Mesendoderm (in vitro differentiated cells): ENCODE results near the gene GFM2.

Experiments used
- DNase-seq: peaks from one replicate; pipeline ENCODE4 v3.0.0; 2013
- H2AK5ac ChIP-seq: 2 replicates; pipeline ENCODE4 v1.6.1; 2013; ENCODE audit warnings: low read length, inconsistent platforms
- H2BK120ac ChIP-seq: 2 replicates; pipeline ENCODE4 v1.6.1; 2013; ENCODE audit warnings: low read depth, mild to moderate bottlenecking, low read length, moderate library complexity, mixed read lengths
- H2BK15ac ChIP-seq: replicated peaks from 2 replicates; pipeline ENCODE4 v1.6.1; 2013; ENCODE audit warnings: low read depth, mild to moderate bottlenecking, moderate library complexity
- H2BK5ac ChIP-seq: 2 replicates; pipeline ENCODE4 v1.6.1; 2013; ENCODE audit warnings: low read length, inconsistent platforms
- H3K18ac ChIP-seq: 2 replicates; pipeline ENCODE4 v1.6.1; 2013; ENCODE audit warnings: mild to moderate bottlenecking, low read length, mixed read lengths
- H3K23ac ChIP-seq: one replicate; pipeline ENCODE4 v1.6.1; 2013; ENCODE audit warnings: low read length
- H3K27ac ChIP-seq: 2 replicates; pipeline ENCODE4 v1.5.1; 2013; ENCODE audit warnings: low read depth, mild to moderate bottlenecking, inconsistent platforms, low read length, moderate library complexity
- H3K27me3 ChIP-seq: 2 replicates; pipeline ENCODE4 v1.6.1; 2013; ENCODE audit warnings: low read length, control low read depth, mild to moderate bottlenecking, inconsistent platforms; ENCODE audit not compliant: insufficient read depth, poor library complexity
- H3K36me3 ChIP-seq: 2 replicates; pipeline ENCODE4 v1.6.1; 2013; ENCODE audit warnings: low read length, inconsistent platforms; ENCODE audit not compliant: control insufficient read depth, insufficient read depth
- H3K4ac ChIP-seq: one replicate; pipeline ENCODE4 v1.6.1; 2013; ENCODE audit warnings: low read depth, mild to moderate bottlenecking, low read length, moderate library complexity
- H3K4me1 ChIP-seq: 2 replicates; pipeline ENCODE4 v1.6.1; 2013; ENCODE audit warnings: low read depth, low read length, inconsistent platforms; ENCODE audit not compliant: control insufficient read depth
- H3K4me2 ChIP-seq: 2 replicates; pipeline ENCODE4 v1.6.1; 2013; ENCODE audit warnings: low read length
- H3K4me3 ChIP-seq: 2 replicates; pipeline ENCODE4 v1.5.1; 2013; ENCODE audit warnings: mild to moderate bottlenecking, low read length
- H3K56ac ChIP-seq: one replicate; pipeline ENCODE4 v1.6.1; 2013; ENCODE audit warnings: low read length
- H3K79me1 ChIP-seq: 2 replicates; pipeline ENCODE4 v1.6.1; 2013; ENCODE audit warnings: low read length, inconsistent platforms
- H3K79me2 ChIP-seq: 2 replicates; pipeline ENCODE4 v1.6.1; 2013; ENCODE audit warnings: mild to moderate bottlenecking, low read length; ENCODE audit not compliant: control insufficient read depth, insufficient read depth
- H3K9ac ChIP-seq: 2 replicates; pipeline ENCODE4 v1.6.1; 2013; ENCODE audit warnings: low read length, inconsistent platforms
- H4K5ac ChIP-seq: one replicate; pipeline ENCODE4 v1.6.1; 2013; ENCODE audit warnings: low read length
- H4K8ac ChIP-seq: one replicate; pipeline ENCODE4 v1.6.1; 2013; ENCODE audit warnings: low read depth, mild to moderate bottlenecking, control low read depth, low read length, moderate library complexity
- WGBS: extraction: QIAGEN DNeasy Blood & Tissue Kit; methylation state at CpG from one replicate; pipeline ENCODE4 v1.1.7; 2013; ENCODE audit warnings: low lambda C conversion rate, missing lambda C conversion rate; ENCODE audit not compliant: insufficient coverage; ENCODE audit errors: extremely low coverage; 5-methylcytosine and 5-hydroxymethylcytosine counted together

Gene GFM2

DNA sequence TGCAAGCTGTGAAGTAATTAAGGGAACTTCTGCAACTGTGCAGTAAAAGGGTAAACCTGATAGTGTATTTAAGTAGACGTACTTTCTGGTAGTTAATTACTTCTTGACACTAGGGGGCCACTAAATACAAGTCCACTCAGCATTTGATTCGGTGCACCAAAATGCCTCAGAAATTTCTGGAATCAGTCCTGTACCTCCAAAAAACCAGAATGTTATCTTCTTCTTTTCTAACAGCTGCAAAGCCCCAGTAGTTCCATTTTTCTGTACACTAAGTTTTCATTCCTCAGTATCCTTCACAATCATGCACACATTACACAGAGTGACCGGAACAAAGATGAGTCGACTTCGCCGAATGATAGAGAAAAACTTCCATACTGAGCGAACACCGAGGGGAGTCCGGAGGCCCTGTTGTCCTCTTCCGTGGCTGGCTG, 484 bp downstream of the GFM2 start:
- peak overlapping the region; percentile 90 for H3K9ac ChIP-seq
- H2AK5ac ChIP-seq = no peak overlapping the region
- no peak overlapping the region for H4K8ac ChIP-seq
- H3K36me3 ChIP-seq = no peaks in the 10 kb centered on the region
- peaks cover 5% of the 10 kb centered on the region for H3K4me1 ChIP-seq
- no peak overlapping the region for H2BK15ac ChIP-seq
- H2BK120ac ChIP-seq = no peak overlapping the region
- H3K56ac ChIP-seq = peak overlapping the region; percentile 96
- H3K18ac ChIP-seq = no peak overlapping the region
- peak overlapping the region; percentile 25 for H3K27ac ChIP-seq
- peak overlapping the region; percentile 55 for H3K4me2 ChIP-seq
- H3K4me3 ChIP-seq = peak overlapping the region; percentile 94
- H3K27me3 ChIP-seq = no peaks in the 10 kb centered on the region
- no CpG with 5 or more reads among the region's 10 CpGs for WGBS
- H3K4ac ChIP-seq = no peak overlapping the region
- H3K79me1 ChIP-seq = peaks cover 7% of the 10 kb centered on the region
- no peak overlapping the region for H2BK5ac ChIP-seq
- no peak overlapping the region for H4K5ac ChIP-seq
- DNase-seq = peak; percentile 71
- no peak overlapping the region for H3K23ac ChIP-seq
- H3K79me2 ChIP-seq = peaks cover 23% of the 10 kb centered on the region

DNA sequence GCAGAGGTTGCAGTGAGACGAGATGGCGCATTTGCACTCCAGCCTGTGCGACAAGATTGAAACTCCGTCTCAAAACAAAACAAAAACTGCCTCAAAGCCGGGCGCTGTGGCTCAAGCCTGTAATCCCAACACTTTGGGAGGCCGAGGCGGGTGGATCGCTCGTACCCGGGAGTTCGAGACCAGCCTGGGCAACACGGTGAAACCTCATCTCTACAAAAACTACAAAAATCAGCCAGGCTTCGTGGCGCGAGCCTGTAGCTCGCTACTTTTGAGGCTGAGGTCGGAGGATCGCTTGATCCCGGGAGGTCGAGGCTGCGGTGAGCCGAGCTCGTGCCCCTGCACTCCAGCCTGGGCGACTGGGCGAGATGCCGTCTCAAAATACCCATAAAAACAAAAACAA, 988 bp downstream of the GFM2 start:
- H3K36me3 ChIP-seq = no peaks in the 10 kb centered on the region
- no peak overlapping the region for H4K8ac ChIP-seq
- peak overlapping the region; percentile 26 for H3K27ac ChIP-seq
- H3K4me1 ChIP-seq = peaks cover 5% of the 10 kb centered on the region
- no peak overlapping the region for H4K5ac ChIP-seq
- H3K23ac ChIP-seq = no peak overlapping the region
- no peak overlapping the region for H2BK15ac ChIP-seq
- no peak overlapping the region for H3K4me3 ChIP-seq
- H3K79me1 ChIP-seq = peaks cover 7% of the 10 kb centered on the region
- H3K27me3 ChIP-seq = no peaks in the 10 kb centered on the region
- no peak for DNase-seq
- peak overlapping the region; percentile 80 for H3K56ac ChIP-seq
- no peak overlapping the region for H2BK5ac ChIP-seq
- H3K79me2 ChIP-seq = peaks cover 23% of the 10 kb centered on the region
- no CpG with 5 or more reads among the region's 27 CpGs for WGBS
- H2AK5ac ChIP-seq = no peak overlapping the region
- H2BK120ac ChIP-seq = no peak overlapping the region
- H3K4me2 ChIP-seq = peak overlapping the region; percentile 55
- H3K9ac ChIP-seq = peak overlapping the region; percentile 90
- no peak overlapping the region for H3K18ac ChIP-seq
- H3K4ac ChIP-seq = peak overlapping the region; percentile 62

DNA sequence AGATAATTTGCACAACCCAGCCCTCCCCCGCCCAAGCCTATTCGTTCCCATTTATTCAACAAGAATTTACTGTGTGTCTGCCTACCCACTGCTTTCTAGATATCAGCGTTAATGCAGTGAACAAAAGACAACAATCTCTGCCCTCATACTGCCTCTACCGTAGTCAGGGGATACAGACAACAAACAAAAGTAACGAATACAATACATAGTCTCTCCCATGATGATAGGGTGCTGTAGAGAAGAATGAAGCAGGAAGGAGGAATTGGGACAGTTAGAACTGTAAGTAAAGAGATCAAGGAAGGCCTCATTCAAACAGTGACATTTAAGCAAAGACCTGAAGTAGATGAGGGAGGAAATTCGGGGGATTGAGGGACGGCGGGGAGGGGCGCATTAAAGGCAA, 1.7 kb downstream of the GFM2 start:
- no peak overlapping the region for H4K5ac ChIP-seq
- H2AK5ac ChIP-seq = no peak overlapping the region
- peak overlapping the region; percentile 36 for H3K56ac ChIP-seq
- H3K23ac ChIP-seq = no peak overlapping the region
- peaks cover 5% of the 10 kb centered on the region for H3K4me1 ChIP-seq
- peak overlapping the region; percentile 20 for H3K9ac ChIP-seq
- peaks cover 7% of the 10 kb centered on the region for H3K79me1 ChIP-seq
- H3K18ac ChIP-seq = no peak overlapping the region
- H3K4me3 ChIP-seq = no peak overlapping the region
- peak overlapping the region; percentile 23 for H3K27ac ChIP-seq
- no peak overlapping the region for H4K8ac ChIP-seq
- peak; percentile 96 for DNase-seq
- H3K79me2 ChIP-seq = peaks cover 23% of the 10 kb centered on the region
- no CpG with 5 or more reads among the region's 9 CpGs for WGBS
- no peak overlapping the region for H3K4me2 ChIP-seq
- no peak overlapping the region for H3K4ac ChIP-seq
- H2BK5ac ChIP-seq = no peak overlapping the region
- no peaks in the 10 kb centered on the region for H3K27me3 ChIP-seq
- H2BK15ac ChIP-seq = no peak overlapping the region
- H2BK120ac ChIP-seq = no peak overlapping the region
- no peaks in the 10 kb centered on the region for H3K36me3 ChIP-seq

DNA sequence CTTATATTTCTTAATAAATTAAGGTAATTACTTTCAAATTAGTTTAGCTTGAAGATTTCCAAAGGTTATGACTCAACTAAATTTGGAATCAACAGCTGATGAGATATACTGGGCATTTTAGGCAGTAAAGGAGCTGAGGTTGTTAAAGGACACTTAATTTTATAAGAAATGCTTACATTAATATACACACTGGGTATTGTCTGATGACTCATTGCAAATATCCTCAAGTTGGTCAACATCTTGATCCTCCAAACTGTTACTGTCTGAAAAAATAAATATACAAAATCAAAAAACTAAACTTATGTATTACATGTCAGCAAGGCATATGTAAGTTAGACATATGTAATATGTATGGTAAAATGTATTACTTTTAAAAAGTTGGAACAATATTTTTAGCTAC, 3.4 kb downstream of the GFM2 start:
- no peak overlapping the region for H3K18ac ChIP-seq
- no peak overlapping the region for H4K5ac ChIP-seq
- H3K79me2 ChIP-seq = peaks cover 23% of the 10 kb centered on the region
- H3K56ac ChIP-seq = no peak overlapping the region
- no peak for DNase-seq
- H3K4ac ChIP-seq = no peak overlapping the region
- no peak overlapping the region for H2BK15ac ChIP-seq
- H3K36me3 ChIP-seq = no peaks in the 10 kb centered on the region
- peaks cover 7% of the 10 kb centered on the region for H3K79me1 ChIP-seq
- H2BK5ac ChIP-seq = no peak overlapping the region
- no peak overlapping the region for H3K9ac ChIP-seq
- no peak overlapping the region for H3K4me3 ChIP-seq
- no peak overlapping the region for H4K8ac ChIP-seq
- no peak overlapping the region for H3K23ac ChIP-seq
- no peak overlapping the region for H2BK120ac ChIP-seq
- H3K27ac ChIP-seq = no peak overlapping the region
- no peaks in the 10 kb centered on the region for H3K27me3 ChIP-seq
- no peak overlapping the region for H2AK5ac ChIP-seq
- peaks cover 5% of the 10 kb centered on the region for H3K4me1 ChIP-seq
- H3K4me2 ChIP-seq = no peak overlapping the region

DNA sequence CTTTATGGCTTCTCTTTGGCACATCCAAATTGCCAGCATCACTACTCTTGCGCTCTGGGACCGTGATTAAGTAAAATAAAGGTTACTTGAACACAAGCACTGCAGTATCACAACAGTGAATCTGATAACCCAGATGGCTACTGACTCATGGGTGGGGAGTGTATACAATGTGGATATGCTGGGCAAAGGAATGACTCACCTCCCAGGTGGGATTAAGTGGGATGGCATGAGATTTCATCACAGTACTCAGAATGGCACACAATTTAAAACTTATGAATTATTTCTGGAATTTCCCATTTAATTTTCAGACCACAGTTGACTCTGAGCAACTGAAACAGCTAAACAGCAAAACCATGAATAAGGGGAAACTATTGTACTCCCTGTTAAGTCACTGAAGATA, 4.3 kb downstream of the GFM2 start:
- H3K4me3 ChIP-seq = no peak overlapping the region
- WGBS = no CpG with 5 or more reads among the region's 2 CpGs
- no peak overlapping the region for H3K4ac ChIP-seq
- H3K56ac ChIP-seq = no peak overlapping the region
- H4K5ac ChIP-seq = no peak overlapping the region
- H3K36me3 ChIP-seq = no peaks in the 10 kb centered on the region
- no peak overlapping the region for H3K18ac ChIP-seq
- no peaks in the 10 kb centered on the region for H3K4me1 ChIP-seq
- peaks cover 16% of the 10 kb centered on the region for H3K79me2 ChIP-seq
- H3K4me2 ChIP-seq = no peak overlapping the region
- H3K27ac ChIP-seq = no peak overlapping the region
- peak; percentile 61 for DNase-seq
- no peak overlapping the region for H2BK5ac ChIP-seq
- H2AK5ac ChIP-seq = no peak overlapping the region
- H2BK15ac ChIP-seq = no peak overlapping the region
- H3K79me1 ChIP-seq = peaks cover 3% of the 10 kb centered on the region
- no peak overlapping the region for H2BK120ac ChIP-seq
- no peaks in the 10 kb centered on the region for H3K27me3 ChIP-seq
- H3K23ac ChIP-seq = no peak overlapping the region
- H4K8ac ChIP-seq = no peak overlapping the region
- H3K9ac ChIP-seq = no peak overlapping the region

DNA sequence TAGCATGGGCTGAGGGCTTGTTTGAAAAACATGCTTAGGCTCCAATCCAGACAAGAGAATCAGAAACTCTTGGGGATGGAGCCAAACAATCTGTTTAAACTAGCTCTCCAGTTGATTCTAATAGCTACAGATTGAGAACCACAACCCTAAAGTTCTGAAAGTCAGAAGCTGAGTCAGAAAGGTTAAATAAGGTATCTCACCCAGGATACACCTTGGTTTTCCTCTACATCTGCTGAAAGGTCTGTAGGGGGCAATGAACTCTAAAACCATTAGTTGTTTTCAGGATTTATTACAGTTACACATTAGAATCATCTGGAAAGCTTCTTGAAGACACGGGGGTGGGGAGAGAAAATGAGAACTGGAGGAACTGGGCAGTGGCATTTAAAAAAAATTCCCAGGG, 5.7 kb downstream of the GFM2 start:
- no peak overlapping the region for H2BK120ac ChIP-seq
- peaks cover 3% of the 10 kb centered on the region for H3K79me1 ChIP-seq
- no peak overlapping the region for H2BK15ac ChIP-seq
- no peak overlapping the region for H4K8ac ChIP-seq
- peaks cover 2% of the 10 kb centered on the region for H3K36me3 ChIP-seq
- no peak overlapping the region for H3K18ac ChIP-seq
- no peak overlapping the region for H3K4ac ChIP-seq
- no peak overlapping the region for H4K5ac ChIP-seq
- no peak overlapping the region for H3K9ac ChIP-seq
- no peak overlapping the region for H3K4me2 ChIP-seq
- no CpG with 5 or more reads among the region's 1 CpG for WGBS
- no peaks in the 10 kb centered on the region for H3K27me3 ChIP-seq
- no peak overlapping the region for H2AK5ac ChIP-seq
- H2BK5ac ChIP-seq = no peak overlapping the region
- H3K79me2 ChIP-seq = peaks cover 8% of the 10 kb centered on the region
- no peak for DNase-seq
- H3K23ac ChIP-seq = no peak overlapping the region
- H3K4me1 ChIP-seq = no peaks in the 10 kb centered on the region
- no peak overlapping the region for H3K27ac ChIP-seq
- H3K56ac ChIP-seq = no peak overlapping the region
- H3K4me3 ChIP-seq = no peak overlapping the region
